ENCODE data around the gene PIAS1.

Gene PIAS1

DNA sequence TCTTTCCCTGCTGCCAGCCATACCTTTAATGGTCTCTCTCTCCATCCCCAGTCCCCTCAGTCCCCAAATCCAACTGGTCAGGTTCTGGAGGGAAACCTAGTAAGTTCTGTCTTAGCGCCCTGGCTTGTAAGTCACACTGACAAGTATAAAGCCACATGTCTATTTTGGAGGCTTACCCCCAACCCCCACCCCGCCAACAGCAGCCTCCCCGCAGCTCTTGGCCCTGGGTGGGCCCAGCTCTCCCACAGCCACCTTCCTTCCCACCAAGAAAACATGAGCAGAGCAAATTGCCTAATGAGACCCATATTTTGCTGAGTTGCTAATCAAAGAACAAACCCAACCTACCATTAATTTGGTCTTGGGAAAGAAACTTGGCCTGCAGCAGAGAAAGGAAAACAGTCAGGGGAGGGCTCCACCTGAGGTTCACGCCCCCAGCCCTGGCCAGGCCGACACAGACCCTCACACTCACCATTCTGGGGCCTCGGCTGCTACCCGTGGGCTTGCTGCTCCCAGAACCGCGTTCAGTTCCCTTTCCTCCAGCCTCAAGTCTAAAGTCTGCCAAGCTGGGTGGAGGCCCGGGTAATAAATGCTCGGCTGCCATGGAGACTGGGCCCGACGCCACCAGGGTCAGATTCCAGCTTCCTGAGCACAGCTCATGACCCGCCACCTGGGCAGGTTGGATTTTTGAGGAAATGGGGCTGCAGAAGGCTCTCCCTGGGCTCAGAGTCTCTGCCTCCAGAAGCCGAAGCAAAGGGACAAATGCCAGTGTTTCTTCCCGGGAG, 150.9 kb downstream of the PIAS1 start, which contains the start of gene CALML4:
Gene CALML4 (minus strand): TSS at position 557 of the 782 bp plus-strand sequence. CDS start 85 bp downstream, at position 472.
- peaks cover 21% of the 10 kb centered on the region for H3K79me2 ChIP-seq (ENCODE audit: low read length)
- peaks cover 19% of the 10 kb centered on the region for H3K36me3 ChIP-seq (replicated peaks; ENCODE audit: low read depth, low read length)
- no peak within 1 kb of the TSS for H3K4me3 ChIP-seq (ENCODE audit: low read length)
- H4K20me1 ChIP-seq (ENCODE audit: insufficient read depth, low read length) = no peaks in the 10 kb centered on the region
- TF ChIP-seq, protein P1, sequence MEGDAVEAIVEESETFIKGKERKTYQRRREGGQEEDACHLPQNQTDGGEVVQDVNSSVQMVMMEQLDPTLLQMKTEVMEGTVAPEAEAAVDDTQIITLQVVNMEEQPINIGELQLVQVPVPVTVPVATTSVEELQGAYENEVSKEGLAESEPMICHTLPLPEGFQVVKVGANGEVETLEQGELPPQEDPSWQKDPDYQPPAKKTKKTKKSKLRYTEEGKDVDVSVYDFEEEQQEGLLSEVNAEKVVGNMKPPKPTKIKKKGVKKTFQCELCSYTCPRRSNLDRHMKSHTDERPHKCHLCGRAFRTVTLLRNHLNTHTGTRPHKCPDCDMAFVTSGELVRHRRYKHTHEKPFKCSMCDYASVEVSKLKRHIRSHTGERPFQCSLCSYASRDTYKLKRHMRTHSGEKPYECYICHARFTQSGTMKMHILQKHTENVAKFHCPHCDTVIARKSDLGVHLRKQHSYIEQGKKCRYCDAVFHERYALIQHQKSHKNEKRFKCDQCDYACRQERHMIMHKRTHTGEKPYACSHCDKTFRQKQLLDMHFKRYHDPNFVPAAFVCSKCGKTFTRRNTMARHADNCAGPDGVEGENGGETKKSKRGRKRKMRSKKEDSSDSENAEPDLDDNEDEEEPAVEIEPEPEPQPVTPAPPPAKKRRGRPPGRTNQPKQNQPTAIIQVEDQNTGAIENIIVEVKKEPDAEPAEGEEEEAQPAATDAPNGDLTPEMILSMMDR (IDR thresholded peaks at IDR 0.05; ENCODE audit: low read depth, low read length) = no peak
- TF ChIP-seq EZH2phosphoT487 (IDR thresholded peaks at IDR 0.05; ENCODE audit: low read depth) = no peak
- H3K27ac ChIP-seq (ENCODE audit: low read length) = no peak within 1 kb of the TSS
- no peaks in the 10 kb centered on the region for H3K9me3 ChIP-seq (ENCODE audit: insufficient read depth, low read length)
- H3K4me1 ChIP-seq (ENCODE audit: low read length) = peaks cover 8% of the 10 kb centered on the region
- H3K27me3 ChIP-seq (ENCODE audit: low read depth, low read length) = no peaks in the 10 kb centered on the region
- H3K9ac ChIP-seq (ENCODE audit: low read length) = no peak within 1 kb of the TSS
- H2AFZ ChIP-seq (ENCODE audit: low read depth, low read length) = no peak within 1 kb of the TSS
- no peak within 1 kb of the TSS for H3K4me2 ChIP-seq (ENCODE audit: low read length)

DNA sequence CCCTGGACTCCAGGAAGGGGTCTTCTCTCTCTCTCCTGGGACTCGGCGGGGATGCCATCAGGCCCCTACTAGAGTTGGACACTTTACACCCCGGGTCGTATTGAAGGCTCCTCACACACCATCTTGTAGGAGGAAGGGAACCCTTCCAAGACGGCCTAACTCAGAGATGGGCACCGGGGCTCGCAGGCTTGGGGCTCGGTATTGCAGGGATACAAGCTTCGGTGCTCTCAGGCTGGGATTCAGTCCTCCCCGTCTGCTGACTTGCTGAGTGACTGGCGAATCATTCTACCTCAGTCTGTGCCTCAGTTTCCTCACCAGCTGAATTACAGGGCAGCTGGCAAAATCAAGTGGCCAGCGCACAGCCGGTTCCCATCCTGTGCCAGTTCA, 151.4 kb downstream of the PIAS1 start:
- Histone ChIP-seq H3K4me3 (ENCODE audit: low read length) (no peak overlapping the region), H4K20me1 (ENCODE audit: insufficient read depth, low read length) (no peaks in the 10 kb centered on the region), H2AFZ (ENCODE audit: low read depth, low read length) (no peak overlapping the region), H3K4me2 (ENCODE audit: low read length) (no peak overlapping the region), H3K9ac (ENCODE audit: low read length) (no peak overlapping the region), H3K36me3 (replicated peaks; ENCODE audit: low read depth, low read length) (peaks cover 19% of the 10 kb centered on the region), H3K27ac (ENCODE audit: low read length) (no peak overlapping the region), H3K4me1 (ENCODE audit: low read length) (peaks cover 14% of the 10 kb centered on the region), H3K27me3 (ENCODE audit: low read depth, low read length) (no peaks in the 10 kb centered on the region), H3K79me2 (ENCODE audit: low read length) (peaks cover 27% of the 10 kb centered on the region), H3K9me3 (ENCODE audit: insufficient read depth, low read length) (no peaks in the 10 kb centered on the region)
- TF ChIP-seq EZH2phosphoT487 (IDR thresholded peaks at IDR 0.05; ENCODE audit: low read depth) = no peak
- TF ChIP-seq, protein P1 (IDR thresholded peaks at IDR 0.05; ENCODE audit: low read depth, low read length) = no peak

DNA sequence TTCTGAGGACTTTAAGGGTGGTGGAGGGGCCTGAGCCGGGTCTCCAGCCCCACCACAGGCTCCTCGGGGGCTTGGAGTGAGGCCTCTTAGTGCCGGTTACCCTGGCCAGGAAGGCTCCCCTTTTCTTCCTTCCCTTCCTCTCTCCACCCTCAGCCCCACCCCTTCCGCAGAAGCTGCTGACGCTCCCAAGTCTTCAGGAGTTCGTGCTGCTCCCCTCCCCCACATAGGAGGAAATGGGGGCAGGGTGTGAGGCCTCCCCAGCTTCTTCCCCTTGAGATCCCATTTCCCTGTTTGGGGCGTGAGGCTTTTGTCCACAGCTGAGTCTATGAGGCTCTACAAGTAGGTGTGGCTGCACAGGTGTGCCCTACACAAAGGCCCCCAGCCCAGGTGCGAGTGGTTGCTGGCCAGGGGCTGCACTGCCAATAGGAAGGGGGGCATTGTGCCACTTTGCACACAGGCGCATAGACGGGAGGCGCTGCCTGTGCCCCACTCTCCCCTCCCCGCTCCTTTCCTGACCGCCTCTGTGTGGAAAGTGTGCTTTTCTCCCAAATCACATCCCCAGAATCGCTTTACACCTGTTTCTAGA, 151.9 kb downstream of the PIAS1 start:
- no peak for TF ChIP-seq EZH2phosphoT487 (IDR thresholded peaks at IDR 0.05; ENCODE audit: low read depth)
- TF ChIP-seq, protein P1 (IDR thresholded peaks at IDR 0.05; ENCODE audit: low read depth, low read length) = no peak
- H3K4me1 ChIP-seq (ENCODE audit: low read length) = peaks cover 19% of the 10 kb centered on the region
- no peak overlapping the region for H2AFZ ChIP-seq (ENCODE audit: low read depth, low read length)
- no peaks in the 10 kb centered on the region for H3K9me3 ChIP-seq (ENCODE audit: insufficient read depth, low read length)
- no peaks in the 10 kb centered on the region for H4K20me1 ChIP-seq (ENCODE audit: insufficient read depth, low read length)
- H3K9ac ChIP-seq (ENCODE audit: low read length) = no peak overlapping the region
- no peak overlapping the region for H3K4me2 ChIP-seq (ENCODE audit: low read length)
- no peak overlapping the region for H3K4me3 ChIP-seq (ENCODE audit: low read length)
- H3K36me3 ChIP-seq (replicated peaks; ENCODE audit: low read depth, low read length) = peaks cover 19% of the 10 kb centered on the region
- H3K27ac ChIP-seq (ENCODE audit: low read length) = no peak overlapping the region
- H3K79me2 ChIP-seq (ENCODE audit: low read length) = peaks cover 32% of the 10 kb centered on the region
- H3K27me3 ChIP-seq (ENCODE audit: low read depth, low read length) = no peaks in the 10 kb centered on the region

DNA sequence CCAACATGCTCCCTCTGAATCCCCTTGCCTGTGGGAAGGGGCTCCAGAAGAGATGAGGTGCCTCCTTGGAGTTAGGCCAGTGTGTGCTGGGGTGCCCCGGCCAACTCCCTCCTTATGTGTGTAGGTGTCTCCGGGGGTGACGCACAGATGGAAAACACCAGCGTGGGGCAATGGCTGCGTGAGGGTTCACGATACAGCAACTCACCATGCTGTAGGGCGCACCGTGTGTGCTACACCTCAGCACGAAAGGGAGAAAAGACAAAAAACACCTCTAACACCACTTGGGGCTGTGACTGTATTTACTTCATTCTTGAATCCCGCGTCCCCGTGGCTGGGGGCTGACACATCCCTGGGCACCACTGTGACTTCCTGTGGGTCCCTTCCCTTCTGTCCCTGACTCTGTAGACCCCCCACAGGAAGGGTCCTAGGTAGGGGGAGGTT, 152.6 kb downstream of the PIAS1 start:
- H3K9me3 ChIP-seq (ENCODE audit: insufficient read depth, low read length) = no peaks in the 10 kb centered on the region
- no peak overlapping the region for H3K4me3 ChIP-seq (ENCODE audit: low read length)
- TF ChIP-seq, protein P1 (IDR thresholded peaks at IDR 0.05; ENCODE audit: low read depth, low read length) = no peak
- TF ChIP-seq EZH2phosphoT487 (IDR thresholded peaks at IDR 0.05; ENCODE audit: low read depth) = no peak
- no peak overlapping the region for H3K27ac ChIP-seq (ENCODE audit: low read length)
- H3K9ac ChIP-seq (ENCODE audit: low read length) = no peak overlapping the region
- peaks cover 20% of the 10 kb centered on the region for H3K4me1 ChIP-seq (ENCODE audit: low read length)
- H3K27me3 ChIP-seq (ENCODE audit: low read depth, low read length) = no peaks in the 10 kb centered on the region
- H3K36me3 ChIP-seq (replicated peaks; ENCODE audit: low read depth, low read length) = peaks cover 19% of the 10 kb centered on the region
- H2AFZ ChIP-seq (ENCODE audit: low read depth, low read length) = no peak overlapping the region
- no peak overlapping the region for H3K4me2 ChIP-seq (ENCODE audit: low read length)
- H3K79me2 ChIP-seq (ENCODE audit: low read length) = peaks cover 39% of the 10 kb centered on the region
- peaks cover 3% of the 10 kb centered on the region; the same call in 1 of the 2 replicates for H4K20me1 ChIP-seq (ENCODE audit: insufficient read depth, low read length)
